AG04450 (cell line): ENCODE data around the gene BCAR3. TPM values are rescaled to one million over a fixed set of nuclear protein-coding genes. Genes with fewer than 3 reads are reported as not detected.

Source experiments
- CTCF ChIA-PET: fragments of 300-600, 350-600 bp; formaldehyde crosslinking; extraction: SDS; loops from one replicate; lab custom pipeline; 2022; ENCODE audit warnings: antibody characterized with exemption, inconsistent platforms; lab: Charles Lee
- POLR2A ChIA-PET: fragments of 350-600 bp; formaldehyde crosslinking; extraction: SDS; loops from one replicate; lab custom pipeline; 2021; ENCODE audit warnings: antibody characterized with exemption, inconsistent platforms; lab: Yijun Ruan, JAX
- DNase-seq: peaks from one replicate; pipeline ENCODE4 v3.0.0-alpha.2; 2011; ENCODE audit warnings: low read depth, low spot score
- H3K27ac ChIP-seq: one replicate; pipeline ENCODE4 v1.5.1; 2012; ENCODE audit warnings: low read depth, low read length, control low read depth
- H3K27me3 ChIP-seq: one replicate; pipeline ENCODE4 v1.6.0; 2012; ENCODE audit warnings: low read length; ENCODE audit not compliant: control insufficient read depth, insufficient read depth
- H3K4me3 ChIP-seq: 2 replicates; pipeline ENCODE4 v1.5.1; 2011; ENCODE audit warnings: mild to moderate bottlenecking, low read depth, low read length, control low read depth
- H3K9me3 ChIP-seq: 2 replicates; pipeline ENCODE4 v1.5.1; 2012; ENCODE audit warnings: low read length; ENCODE audit not compliant: control insufficient read depth, insufficient read depth
- CTCF ChIP-seq: IDR thresholded peaks from 2 replicates; pipeline ENCODE4 v1.5.1; 2011; ENCODE audit warnings: low read depth, low read length, control low read depth, inconsistent platforms
- polyA plus RNA-seq: library from polyadenylated mRNA; depleted of rRNA; stranded (reverse); fragments of >200 nt; gene quantifications from 2 replicates; pipeline ENCODE4 v1.2.3, GENCODE V29; 2011

BCAR3 gene
- polyA plus RNA-seq, 1 experiment: 20.6 TPM

GRCh38 chr1:93720956-93721626 lies 39.5 kb upstream of the BCAR3 start:
- no peak for DNase-seq
- Histone ChIP-seq H3K27me3 (no peaks in the 10 kb centered on the region), H3K4me3 (no peak overlapping the region), H3K27ac (no peak overlapping the region), H3K9me3 (peaks cover 10% of the 10 kb centered on the region)
- CTCF ChIA-PET: interaction anchor here (1.2 kb wide), 1 partner anchor 92 kb away, joined by 3 read pairs; no protein-coding TSS in a partner anchor
- no peak for TF ChIP-seq CTCF
- POLR2A ChIA-PET: no interaction called here

DNA sequence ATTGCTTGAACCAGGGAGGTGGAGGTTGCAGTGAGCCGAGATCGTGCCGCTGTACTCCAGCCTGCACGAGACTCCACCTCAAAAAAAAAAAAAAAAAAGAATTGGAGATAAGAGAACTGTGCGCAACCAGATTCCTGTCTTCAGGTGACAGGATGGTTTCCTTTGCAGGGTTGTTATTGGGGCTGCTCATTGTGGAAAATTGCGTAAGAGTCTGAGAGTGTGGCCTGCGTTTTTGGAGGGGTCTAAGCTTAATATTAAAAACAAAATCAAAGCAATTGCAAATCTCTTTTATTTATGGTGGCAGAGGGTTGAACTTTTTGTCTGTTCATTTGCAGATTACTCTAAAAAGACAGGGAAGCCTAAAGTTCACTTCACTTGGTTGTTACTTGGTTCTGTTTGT lies 36.0 kb upstream of the BCAR3 start:
- ChIA-PET CTCF (interaction anchor here (1.3 kb wide), 1 partner anchor 17 kb away, joined by 5 read pairs; no protein-coding TSS in a partner anchor), POLR2A (no interaction called here)
- no peak for DNase-seq
- H3K9me3 ChIP-seq: peaks cover 10% of the 10 kb centered on the region
- H3K4me3 ChIP-seq: no peak overlapping the region
- H3K27ac ChIP-seq: no peak overlapping the region
- H3K27me3 ChIP-seq: no peaks in the 10 kb centered on the region
- TF ChIP-seq CTCF: no peak

- peaks cover 10% of the 10 kb centered on the region for H3K9me3 ChIP-seq
- ChIA-PET CTCF (interaction anchor here (1.3 kb wide), 1 partner anchor 18 kb away, joined by 5 read pairs; no protein-coding TSS in a partner anchor), POLR2A (no interaction called here)
- no peak overlapping the region for H3K27ac ChIP-seq
- no peaks in the 10 kb centered on the region for H3K27me3 ChIP-seq
- DNase-seq: no peak
- H3K4me3 ChIP-seq: no peak overlapping the region
- TF ChIP-seq CTCF: no peak
Observed at GRCh38 chr1:93716941-93717368, 35.3 kb upstream of the BCAR3 start.

- POLR2A ChIA-PET: no interaction called here
- DNase-seq: no peak
- Histone ChIP-seq H3K9me3 (peaks cover 10% of the 10 kb centered on the region), H3K27me3 (no peaks in the 10 kb centered on the region), H3K4me3 (no peak overlapping the region), H3K27ac (no peak overlapping the region)
- CTCF ChIA-PET: interaction anchor here (1.2 kb wide), 1 partner anchor 19 kb away, joined by 3 read pairs; no protein-coding TSS in a partner anchor
- no peak for TF ChIP-seq CTCF
Observed at GRCh38 chr1:93716163-93716562, 34.5 kb upstream of the BCAR3 start.

DNA sequence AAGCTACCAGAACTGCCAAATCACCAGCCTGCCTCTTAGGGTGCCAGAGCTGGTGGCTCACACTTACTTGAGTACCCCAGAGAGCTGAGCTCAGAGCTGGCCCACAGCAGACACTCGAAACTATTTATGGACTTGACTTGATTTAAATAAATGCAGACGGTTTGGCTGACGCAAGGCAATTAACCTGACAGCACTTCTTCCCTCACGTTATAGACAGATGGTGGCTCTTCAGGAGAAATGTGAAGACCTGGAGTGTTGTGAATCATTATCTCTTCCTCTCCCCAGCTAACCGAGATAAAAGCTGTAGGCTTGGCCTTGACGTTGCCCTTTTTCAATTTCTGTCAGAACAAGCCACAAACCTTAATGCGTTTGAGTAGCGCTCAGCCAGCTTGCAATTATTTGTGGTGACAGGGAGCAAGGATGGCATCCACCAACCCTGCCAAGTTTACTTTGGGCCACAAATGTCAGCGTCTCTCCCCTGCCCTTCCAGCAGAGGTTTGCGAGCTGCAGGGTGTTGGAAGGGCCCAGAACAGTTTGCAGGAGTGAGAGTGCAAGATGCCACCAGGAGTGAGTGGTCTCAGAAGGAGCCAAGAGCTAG lies 34.0 kb upstream of the BCAR3 start:
- ChIA-PET POLR2A (no interaction called here), CTCF (interaction anchor here (1.1 to 1.2 kb wide), 2 partner anchors 20 to 86 kb away, joined by 3 to 5 read pairs; no protein-coding TSS in a partner anchor)
- no peak for TF ChIP-seq CTCF
- H3K27me3 ChIP-seq: no peaks in the 10 kb centered on the region
- DNase-seq: no peak
- no peak overlapping the region for H3K4me3 ChIP-seq
- peaks cover 10% of the 10 kb centered on the region for H3K9me3 ChIP-seq
- H3K27ac ChIP-seq: no peak overlapping the region
